Measurements from ENCODE around the gene PRR7.

Gene PRR7

GRCh38 chr5:177501874-177502678 is 55.5 kb downstream of the PRR7 start:
- in situ Hi-C loops (cut with HindIII; ENCODE audit: low pct_ligation_motif_present, low pct_unique_long_range_greater_than_20kb, low sequenced_read_pairs): no loop called here

DNA sequence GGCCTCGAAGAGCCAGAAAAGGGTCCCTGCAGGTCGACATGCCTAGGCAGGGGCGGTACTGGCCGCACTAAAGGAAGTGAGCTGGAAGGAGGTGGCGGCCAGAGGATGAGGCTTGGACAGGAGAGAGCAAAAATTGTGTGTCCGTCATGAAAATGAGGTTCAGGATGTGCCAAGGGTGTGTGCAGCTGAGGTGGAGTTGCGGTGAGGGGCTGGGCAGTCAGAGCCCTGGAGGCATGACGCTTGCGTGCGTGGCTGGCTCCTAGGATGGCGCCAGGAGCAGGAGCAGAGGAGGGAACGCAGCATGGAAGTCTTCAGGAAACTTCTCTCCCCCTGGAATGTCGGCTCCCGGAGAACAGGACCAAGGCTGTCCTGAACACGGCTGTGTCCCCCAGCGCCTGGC is 56.3 kb downstream of the PRR7 start:
- no peak for DNase-seq
- in situ Hi-C loops (cut with HindIII; ENCODE audit: low pct_ligation_motif_present, low pct_unique_long_range_greater_than_20kb, low sequenced_read_pairs): no loop called here

More at GRCh38 chr5:177501874-177502678, 55.5 kb downstream of the PRR7 start:
- no peak for DNase-seq

DNA sequence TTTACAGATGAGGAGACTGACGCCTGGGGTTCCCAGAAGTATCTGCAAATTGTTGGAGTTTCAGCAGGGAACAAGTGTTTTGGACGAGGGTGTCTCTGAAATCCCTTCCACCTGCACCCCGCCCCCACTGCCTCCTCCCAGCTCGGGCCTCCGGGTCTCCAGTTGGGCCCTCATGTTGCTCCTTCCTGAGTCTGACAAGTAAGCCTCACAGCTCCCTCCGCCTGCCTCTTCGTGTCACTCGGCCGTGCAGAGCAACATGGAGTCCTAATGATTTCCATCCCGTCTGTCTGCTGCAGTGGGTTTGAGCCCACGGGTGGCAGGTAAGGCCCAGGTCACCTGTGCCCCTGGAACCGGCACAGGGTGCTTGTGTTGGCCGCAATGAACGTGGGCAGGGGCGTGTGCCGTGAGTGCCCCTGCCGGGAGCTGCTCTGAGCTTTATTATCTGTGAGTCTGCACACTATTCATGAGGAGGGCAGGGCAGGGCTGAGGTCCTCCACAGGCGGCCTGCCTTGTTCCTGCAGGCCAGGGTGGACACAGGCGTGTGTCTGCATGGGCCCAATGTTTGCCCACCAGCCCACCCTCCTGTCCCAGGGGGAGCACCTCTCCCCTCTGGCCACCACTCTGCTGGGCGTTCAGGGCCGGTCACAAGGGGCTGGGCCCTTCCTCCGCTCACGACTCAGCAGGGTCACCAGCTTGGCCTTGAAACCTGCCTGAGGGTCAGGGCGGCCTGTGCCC is 56.9 kb downstream of the PRR7 start:
- DNase-seq: no peak
- in situ Hi-C loops (cut with HindIII; ENCODE audit: low pct_ligation_motif_present, low pct_unique_long_range_greater_than_20kb, low sequenced_read_pairs): no loop called here

DNA sequence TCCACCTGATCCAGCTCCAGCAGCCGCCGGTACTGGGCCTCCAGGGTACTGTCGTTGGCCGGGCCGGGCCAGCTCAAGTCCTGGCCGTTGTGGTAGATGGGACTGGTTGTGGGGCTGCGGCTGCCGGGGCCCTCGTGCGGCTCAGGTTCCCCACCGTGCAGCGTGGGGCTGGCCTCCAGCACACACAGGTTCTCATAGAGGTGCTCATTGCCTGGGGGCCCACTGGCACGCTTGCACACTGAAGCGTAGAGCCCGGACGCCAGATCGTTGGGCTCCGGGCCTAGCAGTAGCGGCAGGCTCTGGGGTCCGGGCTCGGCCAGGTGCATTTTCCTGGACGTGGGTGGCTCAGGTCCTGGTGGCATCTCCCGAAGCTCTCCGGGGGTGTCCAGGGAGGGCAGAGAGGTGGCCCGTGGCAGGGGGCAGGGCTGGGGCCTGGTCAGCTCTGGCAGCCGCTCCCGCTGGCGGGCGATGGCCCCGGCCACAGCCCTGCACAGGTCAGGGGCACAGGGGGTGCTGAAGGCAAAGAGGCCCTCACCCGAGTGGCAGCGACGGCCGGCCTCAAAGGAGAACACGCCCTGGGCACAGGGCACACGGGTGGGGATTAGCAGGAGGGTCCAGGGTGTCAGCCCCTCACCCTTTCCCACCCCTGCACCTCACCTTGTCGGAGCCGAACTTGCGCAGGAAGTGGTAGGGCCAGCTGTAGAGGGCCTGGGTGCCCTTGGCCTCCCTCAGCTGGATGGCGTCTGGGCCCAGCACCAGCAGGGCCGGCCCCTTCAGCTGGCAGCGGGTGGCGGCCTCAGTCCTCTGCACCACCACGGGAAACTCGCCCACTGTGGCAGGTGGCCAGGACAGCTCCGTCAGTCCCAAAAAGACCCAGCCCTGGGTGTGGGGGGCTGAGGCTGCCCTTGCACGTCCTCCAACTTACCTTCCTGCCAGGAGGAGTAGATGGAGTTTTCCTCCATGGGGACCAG is 57.8 kb downstream of the PRR7 start:
- in situ Hi-C loops (cut with HindIII; ENCODE audit: low pct_ligation_motif_present, low pct_unique_long_range_greater_than_20kb, low sequenced_read_pairs): no loop called here
- no peak for DNase-seq

DNA sequence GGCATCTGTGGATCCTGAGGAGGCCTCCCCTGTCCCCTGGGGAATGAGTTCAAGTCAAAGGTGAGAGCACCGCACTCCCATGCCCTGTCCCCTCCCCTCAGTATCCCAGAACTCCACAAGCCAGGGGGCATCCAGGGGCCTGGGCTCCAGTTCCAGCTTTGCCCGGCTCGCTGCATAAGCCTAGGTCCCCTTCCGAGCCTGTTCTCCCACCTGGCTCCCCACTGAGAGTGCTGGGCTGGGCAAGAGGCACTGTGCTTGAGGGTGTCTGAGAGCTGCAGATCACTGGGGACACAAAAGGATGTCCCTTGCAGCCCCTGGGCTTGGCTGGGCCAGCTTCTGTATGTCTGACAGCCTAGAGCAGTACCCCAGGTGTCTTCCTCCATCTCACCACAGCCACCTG is 58.5 kb downstream of the PRR7 start:
- DNase-seq: no peak
- in situ Hi-C loops (cut with HindIII; ENCODE audit: low pct_ligation_motif_present, low pct_unique_long_range_greater_than_20kb, low sequenced_read_pairs): no loop called here

Measured in ACHN (cell line).